NK-92 treated with Interleukin-12 subunit alpha and Interleukin-12 subunit beta, amount 100 ng/mL, for 24 hours (cell line): ENCODE measurements around the gene MUTYH.
A peak's percentile ranks its signal among the peaks of the same experiment; 100 is the strongest.
"Not testable (repeated sequence)": the region's sequence is repeated elsewhere in the genome, so short reads cannot be mapped to it uniquely, and the experiment has no call there.

Experiments used
- DNase-seq: peaks from one replicate; lab custom pipeline; 2025; lab: John Stamatoyannopoulos, UW

MUTYH gene

GRCh38 chr1:45321444-45321843, 18.8 kb downstream of the MUTYH start:
- DNase-seq = no peak

- DNase-seq = no peak
These were observed 20.5 kb downstream of the MUTYH start for GRCh38 chr1:45319761-45320160.

- DNase-seq = no peak
These were observed 23.1 kb downstream of the MUTYH start for GRCh38 chr1:45317166-45317565.

- no peak for DNase-seq
These were observed 26.0 kb downstream of the MUTYH start for GRCh38 chr1:45314266-45314665.

- DNase-seq = no peak
These were observed 33.3 kb downstream of the MUTYH start for GRCh38 chr1:45306905-45307304.

- peak; percentile 47 for DNase-seq
These were observed 33.9 kb downstream of the MUTYH start for GRCh38 chr1:45306319-45306718.

GRCh38 chr1:45305231-45305630, 35.0 kb downstream of the MUTYH start:
- no peak for DNase-seq

- DNase-seq = no peak
These were observed 35.7 kb downstream of the MUTYH start for GRCh38 chr1:45304311-45305081.

GRCh38 chr1:45303520-45304310, 36.5 kb downstream of the MUTYH start:
- DNase-seq = peak; percentile 97

- DNase-seq = no peak
These were observed 37.6 kb downstream of the MUTYH start for GRCh38 chr1:45302505-45303150.

GRCh38 chr1:45300669-45300997, 39.6 kb downstream of the MUTYH start:
- DNase-seq = no peak

GRCh38 chr1:45299981-45300668, 40.1 kb downstream of the MUTYH start:
- DNase-seq = no peak

GRCh38 chr1:45299296-45299695, 40.9 kb downstream of the MUTYH start:
- no peak for DNase-seq

- no peak for DNase-seq
These were observed 42.4 kb downstream of the MUTYH start for GRCh38 chr1:45297666-45298356.

GRCh38 chr1:45291716-45292115, 48.5 kb downstream of the MUTYH start:
- DNase-seq = no peak

GRCh38 chr1:45291002-45291401, 49.2 kb downstream of the MUTYH start:
- not testable (repeated sequence) for DNase-seq

- not testable (repeated sequence) for DNase-seq
These were observed 53.7 kb downstream of the MUTYH start for GRCh38 chr1:45286521-45286920.

GRCh38 chr1:45284858-45285257, 55.4 kb downstream of the MUTYH start:
- not testable (repeated sequence) for DNase-seq

- DNase-seq = no peak
These were observed 57.9 kb downstream of the MUTYH start for GRCh38 chr1:45282351-45282750.
